CD4-positive, alpha-beta T cell (primary cell): Measurements from ENCODE around the gene MAP3K5. TPM values are rescaled to one million over a fixed set of nuclear protein-coding genes. Genes with fewer than 3 reads are reported as not detected.

Experiments used
- ATAC-seq: fragments of 200-7000 bp; cut with Tn5 transposase; one replicate; pipeline ENCODE4 v1.10.0; 2022; ENCODE audit warnings: mild to moderate bottlenecking; ENCODE audit not compliant: poor library complexity
- CTCF ChIA-PET: fragments of 350-600 bp; sonication (Branson Sonifier 250); formaldehyde crosslinking; loops from one replicate; lab custom pipeline; 2021; ENCODE audit warnings: antibody characterized with exemption, inconsistent platforms; lab: Charles Lee
- POLR2A ChIA-PET: fragments of 350-600 bp; sonication (Branson Sonifier 250); formaldehyde crosslinking; loops from one replicate; lab custom pipeline; 2021; ENCODE audit warnings: antibody characterized with exemption, inconsistent platforms; lab: Charles Lee
- DNase-seq, 14 experiments: peaks; one replicate each; pipeline ENCODE4 v3.0.0-alpha.2; 2013 to 2020; ENCODE audit warnings: mixed read lengths in 2 of 14
- H3K27ac ChIP-seq, 2 donors: one replicate each; pipeline versions ENCODE4 v1.5.1 to v1.7.0; 2013; ENCODE audit warnings: low read length in 2 of 2, low read depth in 1 of 2, mild to moderate bottlenecking in 1 of 2
- H3K27me3 ChIP-seq, 2 experiments: 1 replicate in 1 of 2; 2 replicates in 1 of 2; pipeline versions ENCODE4 v1.6.1 to v1.7.0; 2013; ENCODE audit warnings: low read length in 2 of 2, control low read depth in 1 of 2, mild to moderate bottlenecking in 1 of 2, moderate library complexity in 1 of 2; ENCODE audit not compliant: insufficient read depth in 2 of 2, control insufficient read depth in 1 of 2
- H3K36me3 ChIP-seq: one replicate; pipeline ENCODE4 v1.6.1; 2013; ENCODE audit warnings: low read length, control low read depth; ENCODE audit not compliant: insufficient read depth
- H3K4me1 ChIP-seq: one replicate; pipeline ENCODE4 v1.6.1; 2013; ENCODE audit warnings: low read length, control low read depth; ENCODE audit not compliant: insufficient read depth
- H3K4me3 ChIP-seq: one replicate; pipeline ENCODE4 v1.5.1; 2013; ENCODE audit warnings: mild to moderate bottlenecking, low read length, moderate library complexity
- H3K9me3 ChIP-seq, 2 experiments: 1 replicate in 1 of 2; 2 replicates in 1 of 2; pipeline versions ENCODE4 v1.6.1 to v1.7.0; 2013; ENCODE audit warnings: low read length in 2 of 2, mild to moderate bottlenecking in 2 of 2, control low read depth in 1 of 2, moderate library complexity in 1 of 2; ENCODE audit not compliant: control insufficient read depth in 1 of 2, insufficient read depth in 1 of 2
- H3K27ac Mint-ChIP-seq: one replicate; pipeline ENCODE4 v1.8.0; 2020; ENCODE audit warnings: mixed read lengths
- H3K27me3 Mint-ChIP-seq: one replicate; pipeline ENCODE4 v1.8.0; 2021; ENCODE audit warnings: mixed read lengths
- H3K36me3 Mint-ChIP-seq: one replicate; pipeline ENCODE4 v1.8.0; 2021; ENCODE audit warnings: low read depth, mixed read lengths
- H3K4me1 Mint-ChIP-seq: one replicate; pipeline ENCODE4 v1.8.0; 2021; ENCODE audit warnings: low read depth, mixed read lengths
- H3K4me3 Mint-ChIP-seq: one replicate; pipeline ENCODE4 v1.8.0; 2020; ENCODE audit warnings: mild to moderate bottlenecking, mixed read lengths
- H3K9me3 Mint-ChIP-seq: one replicate; pipeline ENCODE4 v1.8.0; 2020; ENCODE audit warnings: mixed read lengths
- intact Hi-C, 2 experiments: fragments of 100-400 bp; cut with DNase I in 1 of 2; cut with micrococcal nuclease in 1 of 2; formaldehyde crosslinking; loops; one replicate each; pipeline versions ENCODE4 v1.15.1 to v1.9.0; 2023 to 2025; cut with DNase I, micrococcal nuclease
- total RNA-seq, 174 experiments: library from RNA in 2 of 174; stranded (reverse) in 2 of 174; gene quantifications; one replicate each; pipeline ENCODE4 v1.2.3 and lab custom pipeline; 2021 to 2026
- TF ChIP-seq, protein P1 (sequence below): fragments of 200-600 bp; IDR thresholded peaks from one replicate; pipeline ENCODE4 v1.8.0; 2022; ENCODE audit warnings: antibody characterized with exemption, mild to moderate bottlenecking

MAP3K5 gene
- total RNA-seq, 2 experiments from 2014 or later = 12.9 to 14.1 TPM

DNA sequence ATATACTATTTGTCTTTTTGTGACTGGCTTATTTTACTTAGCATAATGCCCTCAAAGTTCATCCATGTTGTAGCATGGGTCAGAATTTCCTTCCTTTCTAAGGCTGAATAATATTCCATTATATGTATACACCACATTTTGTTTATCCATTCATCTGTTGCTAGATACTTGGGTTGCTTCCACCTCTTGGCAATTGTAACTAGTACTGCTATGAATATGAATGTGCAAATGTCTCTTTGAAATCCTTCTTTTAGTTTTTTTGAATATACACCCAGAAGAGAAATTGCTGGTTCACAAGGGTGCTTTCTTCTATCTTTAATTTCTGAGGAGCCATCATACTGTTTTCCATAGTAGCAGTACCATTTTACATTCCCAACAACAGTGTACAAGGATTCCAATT lies 220.8 kb downstream of the MAP3K5 start:
- ChIA-PET CTCF (no interaction called here), POLR2A (no interaction called here)
- H3K36me3 ChIP-seq = peaks cover 57% of the 10 kb centered on the region

GRCh38 chr6:136571065-136571464 lies 221.2 kb downstream of the MAP3K5 start:
- ChIA-PET CTCF (no interaction called here), POLR2A (no interaction called here)
- DNase-seq = no peak
- Mint-ChIP-seq H3K27me3 (no peaks in the 10 kb centered on the region), H3K27ac (no peak overlapping the region), H3K36me3 (peaks cover 74% of the 10 kb centered on the region), H3K4me1 (peaks cover 8% of the 10 kb centered on the region), H3K9me3 (peaks cover 5% of the 10 kb centered on the region), H3K4me3 (no peak overlapping the region)
- Histone ChIP-seq H3K27me3 (no peaks in the 10 kb centered on the region), H3K4me1 (no peaks in the 10 kb centered on the region), H3K27ac (no peak overlapping the region), H3K4me3 (no peak overlapping the region), H3K36me3 (peaks cover 57% of the 10 kb centered on the region), H3K9me3 (peaks cover 4 to 11% of the 10 kb centered on the region in 2 experiments)
- TF ChIP-seq, protein P1, sequence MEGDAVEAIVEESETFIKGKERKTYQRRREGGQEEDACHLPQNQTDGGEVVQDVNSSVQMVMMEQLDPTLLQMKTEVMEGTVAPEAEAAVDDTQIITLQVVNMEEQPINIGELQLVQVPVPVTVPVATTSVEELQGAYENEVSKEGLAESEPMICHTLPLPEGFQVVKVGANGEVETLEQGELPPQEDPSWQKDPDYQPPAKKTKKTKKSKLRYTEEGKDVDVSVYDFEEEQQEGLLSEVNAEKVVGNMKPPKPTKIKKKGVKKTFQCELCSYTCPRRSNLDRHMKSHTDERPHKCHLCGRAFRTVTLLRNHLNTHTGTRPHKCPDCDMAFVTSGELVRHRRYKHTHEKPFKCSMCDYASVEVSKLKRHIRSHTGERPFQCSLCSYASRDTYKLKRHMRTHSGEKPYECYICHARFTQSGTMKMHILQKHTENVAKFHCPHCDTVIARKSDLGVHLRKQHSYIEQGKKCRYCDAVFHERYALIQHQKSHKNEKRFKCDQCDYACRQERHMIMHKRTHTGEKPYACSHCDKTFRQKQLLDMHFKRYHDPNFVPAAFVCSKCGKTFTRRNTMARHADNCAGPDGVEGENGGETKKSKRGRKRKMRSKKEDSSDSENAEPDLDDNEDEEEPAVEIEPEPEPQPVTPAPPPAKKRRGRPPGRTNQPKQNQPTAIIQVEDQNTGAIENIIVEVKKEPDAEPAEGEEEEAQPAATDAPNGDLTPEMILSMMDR = no peak
- intact Hi-C loops = no loop called here
- ATAC-seq = no peak

More for the DNA sequence above, 220.8 kb downstream of the MAP3K5 start:
- H3K27me3 ChIP-seq = no peaks in the 10 kb centered on the region
- Mint-ChIP-seq H3K9me3 (peaks cover 5% of the 10 kb centered on the region), H3K27me3 (no peaks in the 10 kb centered on the region), H3K4me1 (peaks cover 8% of the 10 kb centered on the region), H3K27ac (no peak overlapping the region), H3K36me3 (peaks cover 75% of the 10 kb centered on the region), H3K4me3 (no peak overlapping the region)
- TF ChIP-seq, protein P1 = no peak
- H3K4me1 ChIP-seq = no peaks in the 10 kb centered on the region
- DNase-seq = no peak
- no peak overlapping the region for H3K4me3 ChIP-seq
- intact Hi-C loops = no loop called here
- H3K27ac ChIP-seq = no peak overlapping the region
- peaks cover 4 to 11% of the 10 kb centered on the region in 2 experiments for H3K9me3 ChIP-seq
- ATAC-seq = no peak

GRCh38 chr6:136568129-136568528 lies 224.1 kb downstream of the MAP3K5 start:
- CTCF ChIA-PET = no interaction called here
- H3K4me3 Mint-ChIP-seq = no peak overlapping the region
- H3K4me3 ChIP-seq = no peak overlapping the region
- DNase-seq (no peak), ATAC-seq (no peak)
- TF ChIP-seq, protein P1 = no peak
- no peaks in the 10 kb centered on the region for H3K27me3 ChIP-seq
- no peaks in the 10 kb centered on the region for H3K4me1 ChIP-seq
- peaks cover 66% of the 10 kb centered on the region for H3K36me3 Mint-ChIP-seq
- H3K4me1 Mint-ChIP-seq = peaks cover 15% of the 10 kb centered on the region
- H3K27ac ChIP-seq = no peak overlapping the region
- H3K27ac Mint-ChIP-seq = no peak overlapping the region
- H3K27me3 Mint-ChIP-seq = no peaks in the 10 kb centered on the region
- POLR2A ChIA-PET = no interaction called here
- peaks cover 45% of the 10 kb centered on the region for H3K36me3 ChIP-seq
- intact Hi-C loops = no loop called here
- peaks cover 4 to 11% of the 10 kb centered on the region in 2 experiments for H3K9me3 ChIP-seq
- H3K9me3 Mint-ChIP-seq = peaks cover 5% of the 10 kb centered on the region
